ENCODE data around the gene VPS51.

Gene VPS51

GRCh38 chr11:65077451-65077850 is 18.6 kb upstream of the VPS51 start:
- no peak for DNase-seq

GRCh38 chr11:65078151-65078550 is 17.9 kb upstream of the VPS51 start:
- DNase-seq: peak in 1 of 2 donors; percentile 24

GRCh38 chr11:65078786-65079342 is 17.1 kb upstream of the VPS51 start:
- DNase-seq: no peak

GRCh38 chr11:65083134-65083833 is 12.7 kb upstream of the VPS51 start:
- DNase-seq: no peak

DNA sequence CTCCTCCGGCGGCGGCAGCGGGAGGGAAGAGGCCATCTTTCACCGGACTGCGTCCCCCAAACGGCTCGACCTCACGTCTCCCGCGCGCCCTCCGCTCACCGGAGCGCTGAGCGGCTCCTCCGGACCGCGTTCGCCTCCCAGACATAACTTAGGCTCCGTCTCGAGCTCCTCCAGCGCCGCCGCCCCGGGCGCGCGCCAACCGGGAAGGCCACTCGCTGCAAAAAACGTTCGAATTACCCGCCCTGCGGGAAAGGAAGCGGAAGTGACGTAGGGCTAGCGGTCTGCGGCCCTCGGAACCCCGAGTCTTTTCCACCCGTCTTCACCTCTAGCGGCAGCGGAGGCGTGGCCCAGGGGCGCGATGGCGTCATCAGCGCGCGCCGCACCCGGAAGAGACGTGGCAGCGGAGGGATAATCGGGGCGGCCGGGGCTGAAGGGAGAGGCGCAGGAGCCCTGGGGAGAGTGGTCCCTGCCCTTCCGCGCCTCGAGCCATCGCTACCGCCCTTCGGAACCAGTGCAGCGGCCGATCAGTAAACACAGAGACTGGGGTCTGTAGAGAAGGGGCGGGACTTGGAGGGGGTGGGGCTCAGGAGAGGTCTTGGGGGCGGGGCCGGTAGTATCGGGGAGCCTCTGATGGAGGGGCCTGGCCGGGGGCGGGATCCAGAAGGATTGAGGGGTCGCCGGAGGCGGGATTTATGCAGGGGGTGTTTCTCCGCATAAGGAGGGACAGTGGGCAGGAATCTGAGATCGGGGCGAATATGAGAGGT is 12.0 kb upstream of the VPS51 start, which contains the start of the genes CDCA5 and ZFPL1:
CDCA5 (minus strand) TSS at position 207 of the 764 bp plus-strand sequence; CDS start at position 145, 62 bp downstream.
ZFPL1 (plus strand) TSS at position 389 of the 764 bp plus-strand sequence. CDS start 477 bp downstream, outside the sequence.
- peak; percentile 91 to 97 for DNase-seq

GRCh38 chr11:65084598-65085375 is 11.2 kb upstream of the VPS51 start:
- no peak for DNase-seq

- DNase-seq: no peak
Measured at GRCh38 chr11:65085446-65085845, 10.6 kb upstream of the VPS51 start.

DNA sequence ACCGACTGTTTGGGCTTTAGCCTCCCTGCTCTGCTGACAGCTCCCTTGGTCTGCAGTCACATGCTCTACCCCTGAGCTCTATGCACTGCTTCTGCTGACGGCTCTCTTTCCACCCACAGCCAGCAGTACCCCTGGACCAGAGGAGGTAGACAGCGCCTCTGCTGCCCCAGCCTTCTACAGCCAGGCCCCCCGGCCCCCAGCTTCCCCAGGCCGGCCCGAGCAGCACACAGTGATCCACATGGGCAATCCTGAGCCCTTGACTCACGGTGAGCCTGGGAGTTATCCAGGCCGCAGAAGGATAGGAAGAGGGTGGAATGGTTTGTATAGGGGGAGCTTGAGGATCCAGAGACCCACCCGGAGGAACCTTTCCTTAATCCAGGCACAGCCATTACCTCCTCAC is 9.2 kb upstream of the VPS51 start:
- no peak for DNase-seq

DNA sequence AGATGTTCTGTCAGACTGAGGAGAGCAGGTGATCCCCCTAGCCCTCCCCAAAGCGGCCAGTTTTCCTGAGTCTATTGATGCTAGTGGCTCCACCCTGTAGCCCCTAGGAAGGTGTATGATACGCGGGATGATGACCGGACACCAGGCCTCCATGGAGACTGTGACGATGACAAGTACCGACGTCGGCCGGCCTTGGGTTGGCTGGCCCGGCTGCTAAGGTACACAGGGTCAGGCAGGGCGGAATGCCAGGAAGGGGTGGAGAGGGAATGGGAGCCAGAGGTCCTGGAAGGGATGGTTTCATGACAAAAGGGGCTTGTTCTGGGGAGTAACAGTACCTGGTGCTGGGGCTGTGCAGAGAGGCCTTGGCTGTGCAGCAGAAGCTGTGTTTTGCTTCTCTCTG is 8.8 kb upstream of the VPS51 start:
- no peak for DNase-seq

GRCh38 chr11:65087827-65088226 is 8.2 kb upstream of the VPS51 start:
- DNase-seq: no peak

DNA sequence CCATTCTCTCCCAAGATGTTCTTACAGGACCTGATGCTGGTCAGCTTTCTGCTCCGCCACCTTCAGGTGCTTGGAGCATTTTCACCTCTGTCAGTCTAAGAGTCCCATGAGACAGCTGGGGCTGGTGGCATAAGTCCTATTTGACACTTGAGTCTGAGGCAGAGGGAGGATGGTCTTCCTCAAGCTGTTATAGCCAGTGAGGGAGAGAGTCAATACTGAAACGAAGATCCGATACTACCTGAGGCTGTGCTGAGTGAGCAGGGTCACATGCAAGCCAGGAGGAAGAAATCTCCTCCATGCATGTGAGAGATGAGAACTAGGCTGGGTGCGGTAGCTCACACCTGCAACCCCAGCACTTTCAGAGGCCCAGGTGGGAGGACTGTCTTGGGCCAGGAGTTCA is 6.4 kb upstream of the VPS51 start:
- no peak for DNase-seq

- DNase-seq: no peak
Measured at GRCh38 chr11:65090628-65091027, 5.4 kb upstream of the VPS51 start.

DNA sequence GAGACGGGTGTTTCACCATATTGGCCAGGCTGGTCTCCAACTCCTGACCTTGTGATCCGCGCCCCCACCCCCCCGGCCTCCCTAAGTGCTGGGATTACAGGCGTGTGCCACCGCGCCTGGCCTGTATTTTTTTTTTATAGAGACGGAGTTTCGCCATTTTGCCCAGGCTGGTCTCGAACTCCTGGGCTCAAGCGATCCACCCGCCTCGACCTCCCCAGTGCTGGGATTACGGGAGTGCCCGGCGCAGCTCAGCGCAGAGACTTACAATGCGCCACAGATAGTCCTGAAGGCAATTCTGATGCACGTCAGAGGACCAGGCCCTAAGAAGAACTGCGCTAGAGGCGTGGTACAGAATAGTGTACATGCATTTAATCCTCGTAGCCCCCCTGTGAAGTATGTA is 587 bp upstream of the VPS51 start:
- no peak for DNase-seq

DNA sequence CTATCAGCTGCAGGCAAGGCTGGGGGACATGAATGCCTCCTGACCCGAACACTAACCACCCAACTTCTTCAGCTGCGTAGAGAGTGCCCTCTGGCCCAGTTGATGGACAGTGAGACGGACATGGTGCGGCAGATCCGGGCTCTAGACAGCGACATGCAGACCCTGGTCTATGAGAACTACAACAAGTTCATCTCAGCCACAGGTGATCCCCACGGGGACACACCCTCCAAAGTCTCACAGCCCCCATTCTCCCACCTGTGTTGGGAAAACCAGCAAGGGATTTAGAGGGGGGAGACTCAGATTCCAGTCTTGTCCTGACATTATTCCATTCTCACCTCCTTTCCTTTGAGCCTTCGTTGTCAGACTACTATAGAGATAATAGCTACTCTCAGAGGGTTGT is 912 bp downstream of the VPS51 start:
- no peak for DNase-seq

- DNase-seq: no peak
Measured at GRCh38 chr11:65100674-65101350, 4.8 kb downstream of the VPS51 start.

DNA sequence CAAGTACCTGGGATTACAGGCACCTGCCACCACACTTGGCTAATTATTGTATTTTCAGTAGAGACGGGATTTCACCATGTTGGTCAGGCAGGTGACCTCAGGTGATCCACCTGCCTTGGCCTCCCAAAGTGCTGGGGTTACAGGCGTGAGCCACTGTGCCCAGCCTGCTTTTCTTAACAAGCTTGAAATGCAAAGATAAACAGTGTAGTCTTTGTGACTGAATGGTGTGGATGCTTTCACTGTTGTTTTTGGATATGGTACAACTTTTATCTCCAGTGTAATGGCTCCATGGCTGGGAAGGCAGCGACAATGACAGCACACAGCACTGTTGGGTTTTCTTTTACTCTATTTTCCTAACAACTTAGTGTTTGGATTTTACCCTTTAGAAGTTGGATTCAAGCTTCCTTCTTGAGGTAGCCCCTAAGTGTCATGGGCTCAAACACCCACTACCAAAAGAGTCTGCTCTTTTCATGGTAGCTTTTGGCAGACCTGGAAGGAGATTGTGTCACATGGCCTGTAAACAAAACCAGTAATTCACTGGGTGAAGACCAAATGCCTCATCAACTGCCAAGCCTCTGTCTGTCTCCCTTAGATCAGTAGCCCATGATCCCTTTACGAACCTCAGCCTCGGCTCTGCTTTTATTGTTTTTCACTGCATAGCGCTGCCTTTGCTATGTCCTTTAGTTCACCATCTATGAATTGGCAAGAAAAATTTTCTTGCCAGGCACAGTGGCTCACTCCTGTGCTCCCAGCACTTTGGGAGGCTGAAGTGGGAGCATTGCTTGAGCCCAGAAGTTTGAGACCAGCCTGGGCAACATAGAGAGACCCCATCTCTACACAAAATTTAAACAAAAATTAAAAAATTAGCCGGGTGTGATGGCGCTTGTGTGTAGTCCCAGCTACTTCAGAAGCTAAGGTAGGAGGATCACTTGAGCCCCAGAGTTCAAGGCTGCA is 6.4 kb downstream of the VPS51 start:
- DNase-seq: no peak

GRCh38 chr11:65103476-65103875 is 7.5 kb downstream of the VPS51 start:
- DNase-seq: no peak

DNA sequence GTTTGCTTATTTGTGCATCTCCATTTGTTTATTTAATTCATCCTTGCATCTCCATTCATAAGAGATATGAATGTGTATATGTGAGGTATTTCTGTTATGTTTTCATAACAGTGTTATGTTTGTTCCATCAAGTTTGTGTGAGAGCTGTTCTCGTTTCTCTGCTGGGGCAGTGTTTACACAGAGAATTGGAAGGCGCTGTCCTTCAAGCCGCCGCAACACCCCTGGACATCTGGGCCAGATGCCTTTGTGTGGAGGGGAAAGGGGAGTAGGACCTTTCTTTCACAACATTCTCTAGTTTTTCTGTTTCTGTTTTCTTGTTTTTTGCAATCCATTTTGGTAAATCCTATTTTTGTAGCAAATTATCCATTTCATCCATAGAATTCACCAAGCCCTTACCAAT is 8.6 kb downstream of the VPS51 start:
- DNase-seq: no peak

- no peak for DNase-seq
Measured at GRCh38 chr11:65107078-65107477, 11.1 kb downstream of the VPS51 start.

DNA sequence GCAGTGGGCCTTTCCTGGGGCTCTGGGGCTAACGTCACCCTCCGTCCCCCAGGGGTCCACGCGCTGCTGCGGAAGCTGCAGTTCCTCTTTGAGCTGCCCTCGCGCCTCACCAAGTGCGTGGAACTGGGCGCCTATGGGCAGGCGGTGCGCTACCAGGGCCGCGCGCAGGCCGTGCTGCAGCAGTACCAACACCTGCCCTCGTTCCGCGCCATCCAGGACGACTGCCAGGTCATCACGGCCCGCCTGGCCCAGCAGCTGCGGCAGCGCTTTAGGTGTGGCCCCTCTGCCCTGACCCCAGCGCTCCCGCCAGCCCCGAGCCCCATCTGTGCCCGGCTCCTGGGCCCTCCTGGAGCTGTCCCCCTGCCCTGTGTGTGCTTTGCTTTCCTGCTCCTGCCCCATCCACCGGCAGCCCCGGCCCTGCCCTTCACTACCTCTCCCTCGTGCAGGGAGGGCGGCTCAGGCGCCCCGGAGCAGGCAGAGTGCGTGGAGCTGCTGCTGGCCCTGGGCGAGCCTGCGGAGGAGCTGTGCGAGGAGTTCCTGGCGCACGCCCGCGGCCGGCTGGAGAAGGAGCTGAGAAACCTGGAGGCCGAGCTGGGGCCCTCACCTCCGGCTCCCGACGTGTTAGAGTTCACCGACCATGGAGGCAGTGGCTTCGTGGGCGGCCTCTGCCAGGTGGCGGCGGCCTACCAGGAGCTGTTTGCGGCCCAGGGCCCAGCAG is 11.9 kb downstream of the VPS51 start:
- no peak for DNase-seq
